Effector CD4-positive, alpha-beta T cell (primary cell): ENCODE measurements around the gene LCN10.

Experiments used
- DNase-seq: peaks from one replicate; pipeline ENCODE4 v3.0.0-alpha.2; 2020

LCN10 gene

DNA sequence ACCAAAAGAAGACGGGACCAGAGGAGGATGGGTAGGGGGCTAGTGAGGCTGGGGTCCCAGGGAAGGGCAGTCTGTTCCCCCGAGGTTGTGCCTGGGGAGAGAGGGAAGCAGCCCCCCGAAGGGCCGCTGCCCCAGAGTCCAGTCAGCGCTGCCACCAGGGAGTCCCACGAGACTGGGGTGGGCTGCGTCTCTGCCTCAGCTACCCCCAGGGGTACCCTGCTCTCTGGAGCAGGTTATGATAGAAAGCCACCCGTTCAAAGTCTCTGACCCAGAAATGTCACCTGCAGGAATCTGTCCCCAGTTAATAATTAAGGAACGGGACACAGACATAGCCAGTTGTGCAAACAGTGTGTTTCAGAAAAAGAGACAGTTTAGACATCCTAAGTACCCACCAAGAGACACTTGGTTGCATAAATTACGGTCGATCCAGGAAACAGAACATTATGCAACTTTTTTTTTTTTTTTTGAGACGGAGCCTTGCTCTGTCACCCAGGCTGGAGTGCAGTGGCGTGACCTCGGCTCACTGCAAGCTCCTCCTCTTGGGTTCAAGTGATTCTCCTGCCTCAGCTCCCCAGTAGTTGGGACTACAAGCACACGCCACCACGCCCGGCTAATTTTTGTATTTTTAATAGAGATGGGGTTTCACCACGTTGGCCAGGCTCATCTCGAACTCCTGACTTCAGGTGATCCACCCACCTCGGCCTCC, 44.8 kb downstream of the LCN10 start:
- no peak for DNase-seq

DNA sequence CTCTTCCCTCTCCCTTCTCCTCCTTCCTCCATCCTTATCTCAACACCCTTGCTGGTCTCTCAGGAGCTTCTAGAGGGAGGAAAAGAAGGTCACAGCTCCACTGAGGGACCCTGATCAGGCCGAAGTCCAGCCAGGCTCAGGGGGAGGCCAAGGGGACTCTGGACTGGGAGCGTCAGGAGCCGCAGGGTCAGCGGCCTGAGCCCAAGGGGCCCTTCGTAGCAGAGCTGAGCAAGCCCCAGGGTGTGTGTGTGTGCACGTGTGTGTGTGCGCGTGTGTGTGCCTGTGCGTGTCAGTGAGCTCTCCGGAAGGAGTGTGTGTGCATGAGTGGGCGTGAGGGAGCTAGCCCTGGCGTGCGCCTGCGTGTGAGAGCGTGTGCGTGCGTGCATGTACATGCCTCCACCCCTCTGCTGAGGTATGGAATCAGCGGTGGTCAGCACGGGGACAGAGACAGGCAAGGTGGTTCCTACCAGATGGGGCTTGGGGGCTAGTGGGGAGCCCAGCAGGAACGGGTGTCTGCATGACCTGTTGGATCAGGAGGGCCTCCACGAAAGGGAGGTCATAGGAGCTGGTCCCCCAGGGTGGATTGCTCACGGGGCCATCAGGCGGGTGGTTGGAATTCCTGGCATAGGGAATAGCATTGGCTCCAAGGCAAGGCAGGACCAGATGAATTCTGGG, 45.5 kb downstream of the LCN10 start:
- DNase-seq, result no peak

DNA sequence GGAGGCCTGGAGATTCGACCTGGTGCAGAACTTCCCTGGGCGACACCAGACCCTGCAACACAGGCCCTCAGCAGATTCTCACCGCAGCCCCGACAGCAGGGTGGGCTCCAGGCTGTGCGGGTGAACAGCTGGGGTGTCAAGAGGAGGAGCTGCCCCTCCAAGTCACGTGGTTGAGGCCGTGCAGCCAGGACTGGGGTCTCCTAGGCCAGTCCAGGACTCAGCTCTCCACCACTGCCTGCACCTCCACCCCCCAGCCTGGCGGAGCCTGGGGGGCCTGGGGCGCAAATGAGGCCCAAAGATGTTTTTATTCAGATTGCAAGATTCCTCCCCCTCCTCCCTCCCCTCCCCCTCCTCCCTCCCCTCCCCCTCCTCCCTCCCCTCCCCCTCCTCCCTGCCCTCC, 46.2 kb downstream of the LCN10 start:
- no peak for DNase-seq

DNA sequence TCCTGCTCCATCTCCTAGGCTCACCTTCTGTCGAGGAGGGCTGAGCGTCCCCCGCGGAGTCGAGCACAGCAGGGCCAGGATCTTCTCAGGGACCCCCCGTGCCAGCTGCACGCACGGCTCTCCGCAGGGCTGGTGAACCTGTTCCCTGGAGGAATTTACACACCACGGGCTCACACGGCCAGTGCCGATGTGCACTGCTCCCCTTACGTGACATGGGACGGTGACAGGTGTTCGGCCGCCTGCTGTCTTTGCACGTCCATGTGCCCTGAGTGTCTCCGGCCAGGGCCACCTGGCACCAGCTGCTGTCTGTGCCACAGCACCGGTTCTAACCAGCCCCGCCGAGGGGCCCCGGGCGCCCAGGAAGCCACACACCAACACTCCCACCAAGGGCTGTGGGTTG, 46.8 kb downstream of the LCN10 start:
- no peak for DNase-seq

DNA sequence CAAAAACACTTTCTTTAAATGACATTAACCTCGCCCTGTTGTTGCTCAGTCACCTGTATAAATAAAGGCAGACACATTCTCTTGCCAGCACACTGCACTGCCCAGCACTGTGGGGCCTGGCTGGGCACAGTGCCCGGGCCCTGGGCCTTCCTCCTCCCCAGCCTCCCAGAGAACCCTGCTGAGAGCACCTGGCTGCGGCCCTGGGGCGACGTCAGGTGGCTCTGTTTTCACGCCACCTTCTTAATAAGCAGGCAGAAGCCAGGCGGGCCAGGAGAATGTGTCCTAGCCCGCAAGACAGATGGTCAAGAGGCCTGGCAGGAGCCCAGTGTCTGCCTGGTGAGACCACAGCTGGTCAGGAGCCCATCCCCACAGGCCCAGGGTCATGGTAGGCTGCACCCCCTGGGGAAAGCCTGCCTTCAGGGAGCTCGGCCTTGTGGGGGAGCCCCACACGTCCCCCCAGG, 47.3 kb downstream of the LCN10 start:
- DNase-seq, result no peak

DNA sequence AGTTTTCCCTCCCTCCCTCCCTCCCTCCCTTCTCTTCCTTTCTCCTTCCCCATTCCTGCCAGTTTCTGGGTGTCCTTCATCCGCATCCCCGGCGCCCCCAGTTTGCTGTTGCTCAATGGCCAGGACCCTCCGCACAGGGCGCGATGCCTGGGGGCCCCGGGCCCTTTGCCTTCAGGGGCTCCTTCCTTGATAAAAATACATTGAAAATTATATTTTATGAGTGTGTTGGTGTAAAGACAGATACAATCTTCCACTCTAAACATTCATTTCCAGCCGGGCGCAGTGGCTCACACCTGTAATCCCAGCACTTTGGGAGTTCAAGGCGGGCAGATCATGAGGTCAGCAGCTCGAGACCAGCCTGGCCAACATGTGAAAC, 47.9 kb downstream of the LCN10 start:
- DNase-seq, result no peak

DNA sequence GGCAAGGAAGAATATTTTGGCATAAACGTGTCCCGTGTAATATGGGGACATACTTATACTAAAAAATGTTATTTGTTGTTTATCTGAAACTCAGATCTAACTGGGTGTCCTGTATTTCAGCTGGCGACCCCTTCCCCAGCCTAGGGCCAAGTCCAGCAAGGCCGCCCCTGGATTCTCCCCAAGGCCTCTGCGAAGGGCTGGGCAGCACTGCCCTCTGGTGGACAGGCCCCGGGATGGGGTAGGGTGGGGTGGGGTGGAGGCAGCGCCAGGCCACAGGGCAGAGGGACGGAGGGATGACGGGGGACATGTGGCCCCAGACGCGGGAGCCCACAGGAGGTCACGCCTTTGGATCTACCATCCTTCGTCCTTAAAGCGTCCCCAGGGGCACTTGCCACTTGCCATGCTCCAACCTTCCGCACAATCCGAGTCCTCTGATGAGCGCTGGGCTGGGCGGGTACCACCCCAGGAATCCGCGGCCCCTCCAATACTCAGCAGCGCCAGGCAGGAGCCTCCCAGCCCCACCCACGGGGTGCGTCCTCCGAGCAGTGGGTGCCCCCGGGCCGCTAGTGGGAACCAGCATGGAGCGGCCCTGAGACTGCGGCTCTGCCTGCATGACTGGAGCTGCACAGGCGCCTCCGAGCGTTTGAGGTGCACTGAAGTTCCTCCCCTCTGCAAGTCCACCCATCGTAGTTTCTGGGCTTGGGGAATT, 48.4 kb downstream of the LCN10 start:
- no peak for DNase-seq

DNA sequence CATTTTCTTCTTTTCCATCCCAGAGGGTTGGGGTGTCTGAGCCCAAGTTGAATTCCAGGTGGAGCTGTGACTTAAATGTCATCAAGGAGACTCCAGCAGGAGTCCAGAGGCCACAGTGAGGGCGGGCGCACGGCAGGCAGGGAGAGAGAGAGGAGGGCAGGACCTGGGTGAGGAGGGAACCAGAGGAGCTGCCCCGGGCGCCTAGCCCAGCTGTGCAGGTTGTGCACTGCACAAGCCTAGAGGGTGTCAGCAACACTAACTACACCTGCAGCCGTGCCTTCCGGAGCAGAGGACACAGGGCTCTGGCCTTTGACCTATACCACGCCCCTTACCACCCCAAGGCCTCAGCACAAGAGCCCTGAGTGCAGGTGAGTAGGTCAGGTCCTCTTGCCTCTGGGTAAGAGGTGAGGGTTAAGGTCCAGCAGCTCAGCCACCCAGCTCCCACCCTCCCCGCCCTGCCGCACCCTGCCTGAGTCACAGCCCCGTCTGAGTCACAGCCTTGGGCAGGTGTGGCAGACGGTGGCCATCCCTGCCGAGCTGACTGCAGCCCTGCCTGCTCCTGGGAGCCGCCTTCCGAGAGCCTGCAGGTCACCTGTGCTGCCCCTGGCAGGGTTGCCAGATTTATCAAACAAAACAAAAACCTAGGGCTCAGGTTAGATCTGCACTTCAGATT, 49.1 kb downstream of the LCN10 start:
- no peak for DNase-seq

DNA sequence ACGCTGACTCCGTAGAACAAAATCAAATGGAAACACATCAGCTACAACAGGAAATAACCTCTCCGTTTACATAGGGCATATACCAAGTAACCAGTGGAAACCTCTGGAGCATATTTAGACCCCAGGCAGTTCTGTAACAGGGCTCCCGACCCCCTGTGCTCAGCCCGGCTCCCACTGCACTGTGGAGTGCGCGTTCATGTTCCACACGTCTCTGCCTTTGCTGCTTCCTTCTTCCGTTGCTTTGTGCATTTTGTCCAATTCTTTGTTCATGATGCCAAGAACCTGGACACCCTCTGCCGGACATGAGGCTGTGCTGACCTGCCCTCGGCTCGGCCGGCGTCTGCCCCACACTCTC, 49.6 kb downstream of the LCN10 start:
- no peak for DNase-seq

DNA sequence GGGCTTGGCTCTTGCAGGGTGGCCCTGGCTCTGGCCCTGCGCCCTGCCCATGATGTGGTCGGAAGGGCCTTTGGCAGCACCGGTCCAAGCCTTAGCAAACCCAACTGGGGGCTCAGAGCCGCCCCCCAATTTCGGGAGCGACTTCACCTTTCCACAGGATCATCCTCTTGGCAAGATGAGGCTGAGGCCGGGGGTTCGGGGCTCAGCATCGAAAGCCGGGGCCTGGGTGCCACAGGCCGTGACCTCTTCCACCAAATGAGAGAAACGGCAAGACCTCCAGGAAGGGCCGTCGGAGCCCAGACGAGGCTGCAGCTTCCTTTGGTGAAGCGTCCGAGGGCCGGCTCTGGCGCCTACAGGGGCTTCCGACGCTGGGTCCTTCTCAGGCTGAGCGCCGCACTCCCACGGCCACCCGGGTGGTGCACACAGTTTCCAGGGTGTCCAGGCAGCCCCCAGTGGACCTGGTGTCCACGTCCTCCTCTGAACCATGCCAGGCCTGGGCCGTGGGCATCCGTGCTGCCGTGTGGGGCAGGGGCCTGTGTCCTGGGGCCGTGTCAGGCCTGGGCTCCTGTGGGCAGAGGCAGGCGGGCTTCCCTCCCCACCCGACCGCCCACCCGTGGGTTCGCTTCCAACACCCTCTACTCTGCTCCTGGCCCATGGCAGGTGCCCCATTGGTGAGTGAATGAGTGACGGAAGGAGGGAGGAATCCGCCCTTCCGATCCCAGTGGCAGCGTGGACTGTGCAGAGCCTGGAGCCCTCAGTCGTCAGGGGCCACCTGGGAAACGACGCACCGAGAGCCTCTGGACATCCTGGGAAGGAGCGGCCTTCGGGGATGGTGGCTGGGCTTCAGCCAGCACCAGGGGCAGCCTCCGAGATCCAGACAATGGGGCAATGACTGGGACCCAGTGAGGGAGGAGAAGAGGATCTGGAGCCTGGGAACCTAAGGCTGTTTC, 50.3 kb downstream of the LCN10 start:
- no peak for DNase-seq

DNA sequence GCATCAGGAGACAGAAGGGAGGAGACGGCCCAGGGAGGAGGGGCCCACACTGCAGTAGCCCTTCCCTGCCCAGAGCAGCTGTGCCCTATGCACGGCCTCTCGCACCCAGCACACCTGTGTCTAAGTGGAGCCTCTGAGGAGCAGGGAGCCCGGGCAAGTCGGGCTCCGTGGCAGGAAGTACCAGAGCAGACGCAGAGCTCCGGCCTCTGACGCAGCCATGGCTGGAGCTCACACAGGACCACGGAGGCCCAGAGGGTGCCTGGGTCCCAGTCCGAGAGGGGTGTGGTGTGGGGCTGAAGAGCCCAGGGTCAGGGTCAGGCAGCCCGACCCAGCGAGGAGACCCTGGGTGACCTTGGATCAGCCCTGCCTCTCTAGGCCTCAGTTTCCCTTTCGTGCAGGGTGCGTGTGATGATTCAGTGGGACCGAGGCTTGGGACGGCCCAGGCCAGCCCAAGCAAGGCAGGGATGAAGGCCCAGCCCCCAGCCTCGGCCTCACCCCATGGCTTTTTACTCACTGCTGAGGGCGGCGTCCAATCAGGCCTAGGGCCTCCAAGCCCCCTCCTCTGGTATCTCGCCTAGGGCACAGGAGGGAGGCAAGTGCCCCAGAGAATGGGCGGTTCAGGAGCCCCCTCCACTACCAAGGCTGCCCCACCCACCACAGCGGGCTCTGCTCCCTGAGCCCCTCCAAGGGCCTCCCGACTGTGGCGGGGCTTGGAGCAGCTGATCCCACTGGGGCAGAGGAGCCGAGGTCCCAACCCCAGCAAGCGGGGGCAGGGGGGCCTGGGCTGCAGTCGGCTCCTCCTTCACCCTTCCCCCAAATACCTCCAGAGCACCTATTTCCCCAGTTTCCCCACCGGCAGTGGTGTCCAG, 51.2 kb downstream of the LCN10 start:
- no peak for DNase-seq

DNA sequence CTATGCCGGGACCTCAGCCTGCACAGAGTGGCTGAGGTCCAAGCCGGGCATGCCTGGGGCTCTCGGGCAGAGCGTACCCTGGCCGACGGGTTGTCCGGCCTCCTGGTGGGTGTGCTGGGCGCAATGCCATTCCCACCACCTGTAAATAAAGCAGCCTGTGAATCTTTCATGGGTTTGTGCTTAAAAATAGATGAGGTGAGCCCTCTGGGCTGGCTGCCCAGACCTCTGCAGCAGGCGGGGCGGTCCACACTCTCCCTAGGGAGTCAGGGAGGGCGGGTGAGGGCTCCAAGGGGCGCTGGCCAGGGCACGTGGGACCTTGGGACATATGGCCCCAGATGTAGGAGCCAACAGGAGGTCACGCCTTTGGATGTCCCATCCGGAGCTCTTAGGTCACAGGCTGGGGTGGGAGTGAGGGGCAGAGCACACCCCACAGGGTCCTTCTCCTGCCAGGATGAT, 51.9 kb downstream of the LCN10 start:
- no peak for DNase-seq

DNA sequence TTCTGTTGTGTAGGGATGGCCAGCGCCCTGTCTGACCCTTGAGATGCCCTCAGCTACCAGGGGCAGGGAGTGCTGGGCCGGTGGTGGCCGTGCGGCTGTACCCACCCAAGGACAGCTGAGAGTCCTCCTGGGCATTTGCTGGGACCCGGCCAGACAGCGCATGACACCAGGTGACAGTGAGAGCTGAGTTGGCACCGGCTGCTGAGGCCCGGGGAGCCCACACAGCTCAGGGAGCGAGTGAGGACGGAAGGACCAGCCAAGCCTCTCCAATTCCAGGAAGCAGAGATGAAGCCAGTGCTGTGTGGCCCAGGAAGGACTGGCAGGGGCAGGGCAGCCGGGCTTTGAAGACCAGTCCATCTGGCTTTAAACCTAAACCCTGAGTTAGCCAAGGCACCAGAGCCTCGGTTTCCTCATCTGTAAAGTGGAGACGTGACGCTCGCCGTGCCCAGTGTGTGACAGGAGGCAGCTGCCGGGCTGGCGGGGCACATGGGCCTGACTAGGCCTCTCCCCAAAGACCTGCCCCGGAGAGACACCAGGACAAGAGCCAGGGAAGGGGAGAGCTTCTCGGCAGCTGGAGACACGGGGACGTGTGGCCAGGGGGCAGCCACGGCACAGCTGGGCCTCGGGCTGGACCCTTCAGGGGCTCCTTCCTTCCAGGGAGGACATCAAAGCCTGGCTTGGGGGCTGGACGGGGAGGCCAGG, 52.5 kb downstream of the LCN10 start:
- no peak for DNase-seq

DNA sequence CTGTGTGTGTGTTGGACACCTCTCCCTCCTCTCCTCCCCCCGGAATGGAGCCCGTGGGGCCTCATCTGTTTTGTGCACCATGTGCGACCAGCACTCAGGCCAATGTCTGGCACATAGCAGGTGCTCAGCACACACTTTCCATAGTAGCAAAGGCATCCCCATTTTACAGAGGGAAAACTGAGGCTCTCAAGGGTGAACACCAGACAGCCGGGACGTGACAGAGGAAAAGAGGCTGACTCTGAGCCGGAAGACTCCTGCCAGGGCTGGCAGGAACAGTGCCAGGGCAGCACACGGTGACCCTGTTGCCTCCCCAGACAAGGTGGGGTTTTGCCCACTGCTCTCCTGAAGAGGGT, 53.7 kb downstream of the LCN10 start:
- DNase-seq, result no peak

DNA sequence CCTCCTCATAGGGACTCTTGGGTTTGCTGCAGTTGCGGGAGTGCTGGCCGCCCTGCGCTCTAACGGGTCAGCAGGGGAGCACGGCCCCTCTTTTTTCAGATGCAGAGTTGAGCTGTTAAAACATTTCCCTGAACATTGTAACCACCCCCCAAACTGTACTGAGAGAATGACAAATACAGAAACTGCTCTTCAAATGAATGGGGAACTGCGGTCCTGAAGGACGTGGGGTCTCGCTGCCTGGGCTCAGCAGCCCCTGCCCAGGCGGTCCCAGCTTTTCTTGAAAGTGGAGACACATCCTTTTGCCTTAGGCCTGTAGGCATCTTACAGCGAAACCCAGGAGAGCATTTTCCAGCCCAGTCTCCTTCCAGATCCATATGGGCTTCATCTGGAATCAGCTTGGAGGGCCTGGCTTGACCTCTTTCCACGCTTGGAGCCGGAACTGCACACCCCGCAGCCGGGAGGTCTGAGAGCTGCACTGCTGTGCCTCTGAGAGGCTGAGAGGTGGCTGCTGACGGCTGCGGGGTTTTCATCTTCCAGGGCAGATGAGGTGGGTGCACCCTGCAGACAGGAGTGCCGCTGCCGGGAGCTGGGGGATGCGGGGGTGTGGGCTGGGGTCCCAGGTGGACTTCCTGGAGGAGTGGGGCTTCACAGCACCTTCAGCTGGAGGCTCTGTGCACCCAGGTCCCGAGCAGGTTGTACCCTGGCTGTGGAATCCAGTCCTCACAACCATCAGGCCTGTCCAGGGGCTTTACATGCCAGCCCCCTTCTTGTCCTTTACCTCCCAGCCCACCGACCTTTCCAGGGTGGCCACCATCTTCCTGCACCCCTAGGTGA, 54.2 kb downstream of the LCN10 start:
- DNase-seq, result no peak
